ENCODE data around the gene CDK10. TPM values are rescaled to one million over a fixed set of nuclear protein-coding genes. Genes with fewer than 3 reads are reported as not detected.

CDK10 gene
- total RNA-seq, 4 donors from 2014 or later: 42.8 to 118 (median 55.0) TPM

DNA sequence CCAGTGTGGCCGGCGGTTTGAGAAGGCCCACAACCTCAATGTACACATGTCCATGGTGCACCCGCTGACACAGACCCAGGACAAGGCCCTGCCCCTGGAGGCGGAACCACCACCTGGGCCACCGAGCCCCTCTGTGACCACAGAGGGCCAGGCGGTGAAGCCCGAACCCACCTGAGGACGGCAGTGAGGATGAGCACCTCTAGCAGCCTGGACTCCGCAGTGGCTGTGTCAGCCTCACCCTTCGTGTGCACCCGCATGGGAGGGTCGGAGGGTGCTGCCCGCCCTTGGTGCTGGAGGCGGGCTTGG, 51.5 kb downstream of the CDK10 start:
- H3K9me3 ChIP-seq: no peaks in the 10 kb centered on the region
- no peaks in the 10 kb centered on the region for H3K4me1 ChIP-seq
- WGBS: 100% methylated on average over 3 of the region's 14 CpGs
- H3K27me3 ChIP-seq: no peaks in the 10 kb centered on the region
- H3K27ac ChIP-seq: no peak overlapping the region
- peaks cover 86% of the 10 kb centered on the region for H3K36me3 ChIP-seq
- TF ChIP-seq POLR2A (IDR thresholded peaks at IDR 0.05) (no peak), EP300 (IDR thresholded peaks at IDR 0.05) (no peak), POLR2AphosphoS5 (IDR thresholded peaks at IDR 0.05) (no peak)
- TF ChIP-seq, protein P1, sequence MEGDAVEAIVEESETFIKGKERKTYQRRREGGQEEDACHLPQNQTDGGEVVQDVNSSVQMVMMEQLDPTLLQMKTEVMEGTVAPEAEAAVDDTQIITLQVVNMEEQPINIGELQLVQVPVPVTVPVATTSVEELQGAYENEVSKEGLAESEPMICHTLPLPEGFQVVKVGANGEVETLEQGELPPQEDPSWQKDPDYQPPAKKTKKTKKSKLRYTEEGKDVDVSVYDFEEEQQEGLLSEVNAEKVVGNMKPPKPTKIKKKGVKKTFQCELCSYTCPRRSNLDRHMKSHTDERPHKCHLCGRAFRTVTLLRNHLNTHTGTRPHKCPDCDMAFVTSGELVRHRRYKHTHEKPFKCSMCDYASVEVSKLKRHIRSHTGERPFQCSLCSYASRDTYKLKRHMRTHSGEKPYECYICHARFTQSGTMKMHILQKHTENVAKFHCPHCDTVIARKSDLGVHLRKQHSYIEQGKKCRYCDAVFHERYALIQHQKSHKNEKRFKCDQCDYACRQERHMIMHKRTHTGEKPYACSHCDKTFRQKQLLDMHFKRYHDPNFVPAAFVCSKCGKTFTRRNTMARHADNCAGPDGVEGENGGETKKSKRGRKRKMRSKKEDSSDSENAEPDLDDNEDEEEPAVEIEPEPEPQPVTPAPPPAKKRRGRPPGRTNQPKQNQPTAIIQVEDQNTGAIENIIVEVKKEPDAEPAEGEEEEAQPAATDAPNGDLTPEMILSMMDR (IDR thresholded peaks at IDR 0.05): no peak
- DNase-seq (ENCODE audit: low spot score in 2 of 2): no peak
- no peak overlapping the region for H3K4me3 ChIP-seq

DNA sequence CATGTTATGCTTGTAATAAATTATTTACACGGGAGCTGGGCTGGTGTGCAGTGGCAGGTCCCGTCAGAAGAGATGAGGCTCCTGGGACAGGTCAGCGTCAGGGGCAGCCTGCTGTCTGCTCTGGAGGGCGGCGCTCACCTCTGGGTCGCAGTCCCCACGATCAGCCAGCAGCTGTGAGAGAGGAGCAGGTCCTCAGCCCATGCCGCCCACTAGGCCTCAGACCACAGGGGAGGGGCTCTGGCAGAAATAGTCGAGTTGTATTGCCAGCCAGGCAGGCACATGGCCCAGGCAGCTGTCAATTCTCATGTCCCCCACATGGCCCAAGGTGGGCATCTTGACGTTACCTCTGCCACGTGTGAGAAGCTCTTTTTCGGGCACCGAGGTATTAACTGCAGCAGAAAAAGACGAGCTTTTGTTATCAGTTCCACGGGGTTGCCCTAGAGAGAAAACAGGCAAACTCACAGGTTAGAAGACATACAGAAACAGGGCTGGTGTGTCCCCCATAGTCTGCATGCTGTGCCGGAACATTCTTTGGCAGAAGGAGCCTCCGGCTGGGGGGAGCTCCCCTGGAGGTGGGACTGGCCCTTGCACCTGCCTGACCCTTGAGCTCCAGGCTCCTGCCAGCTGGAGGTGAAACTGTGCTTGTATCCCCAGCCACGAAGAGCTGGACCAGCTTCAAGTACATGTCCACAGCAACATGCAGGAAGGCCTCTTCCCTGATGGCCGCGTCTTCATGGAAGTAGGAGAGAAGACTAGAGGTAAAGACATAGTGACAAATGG, 52.2 kb downstream of the CDK10 start:
- no peak overlapping the region for H3K4me3 ChIP-seq
- TF ChIP-seq, protein P1 (IDR thresholded peaks at IDR 0.05): no peak
- TF ChIP-seq EP300 (IDR thresholded peaks at IDR 0.05) (no peak), POLR2AphosphoS5 (IDR thresholded peaks at IDR 0.05) (no peak), POLR2A (IDR thresholded peaks at IDR 0.05) (no peak)
- 88% methylated on average over 19 of the region's 20 CpGs for WGBS
- no peak for DNase-seq (ENCODE audit: low spot score in 2 of 2)
- no peaks in the 10 kb centered on the region for H3K4me1 ChIP-seq
- no peaks in the 10 kb centered on the region for H3K9me3 ChIP-seq
- H3K27ac ChIP-seq: no peak overlapping the region
- peaks cover 79% of the 10 kb centered on the region for H3K36me3 ChIP-seq
- H3K27me3 ChIP-seq: no peaks in the 10 kb centered on the region

DNA sequence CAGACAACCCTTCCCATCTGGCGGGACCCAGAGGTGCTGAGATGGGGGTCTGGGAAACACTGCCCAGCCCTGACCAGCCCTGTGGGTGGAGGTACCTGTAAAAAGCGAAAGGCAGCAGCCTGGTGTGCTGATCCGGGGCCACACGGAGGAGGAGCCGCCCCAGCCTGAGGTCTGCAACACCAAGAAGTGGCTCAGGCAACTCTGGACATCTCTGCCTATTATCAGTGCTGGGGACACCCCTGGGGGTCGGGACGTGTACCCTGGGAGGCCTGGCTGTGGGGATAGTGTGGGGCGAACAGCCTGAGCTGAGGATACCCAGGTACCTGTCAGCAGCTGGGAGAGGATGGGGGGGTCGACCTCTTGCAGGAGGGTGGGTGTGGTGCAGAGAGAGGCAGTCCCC, 52.9 kb downstream of the CDK10 start:
- TF ChIP-seq POLR2AphosphoS5 (IDR thresholded peaks at IDR 0.05) (no peak), POLR2A (IDR thresholded peaks at IDR 0.05) (no peak), EP300 (IDR thresholded peaks at IDR 0.05) (no peak)
- TF ChIP-seq, protein P1 (IDR thresholded peaks at IDR 0.05): no peak
- no peaks in the 10 kb centered on the region for H3K9me3 ChIP-seq
- H3K27ac ChIP-seq: no peak overlapping the region
- H3K4me3 ChIP-seq: no peak overlapping the region
- H3K36me3 ChIP-seq: peaks cover 72% of the 10 kb centered on the region
- no peak for DNase-seq (ENCODE audit: low spot score in 2 of 2)
- H3K27me3 ChIP-seq: no peaks in the 10 kb centered on the region
- no peaks in the 10 kb centered on the region for H3K4me1 ChIP-seq
- WGBS: 83% methylated on average over 9 of the region's 9 CpGs

DNA sequence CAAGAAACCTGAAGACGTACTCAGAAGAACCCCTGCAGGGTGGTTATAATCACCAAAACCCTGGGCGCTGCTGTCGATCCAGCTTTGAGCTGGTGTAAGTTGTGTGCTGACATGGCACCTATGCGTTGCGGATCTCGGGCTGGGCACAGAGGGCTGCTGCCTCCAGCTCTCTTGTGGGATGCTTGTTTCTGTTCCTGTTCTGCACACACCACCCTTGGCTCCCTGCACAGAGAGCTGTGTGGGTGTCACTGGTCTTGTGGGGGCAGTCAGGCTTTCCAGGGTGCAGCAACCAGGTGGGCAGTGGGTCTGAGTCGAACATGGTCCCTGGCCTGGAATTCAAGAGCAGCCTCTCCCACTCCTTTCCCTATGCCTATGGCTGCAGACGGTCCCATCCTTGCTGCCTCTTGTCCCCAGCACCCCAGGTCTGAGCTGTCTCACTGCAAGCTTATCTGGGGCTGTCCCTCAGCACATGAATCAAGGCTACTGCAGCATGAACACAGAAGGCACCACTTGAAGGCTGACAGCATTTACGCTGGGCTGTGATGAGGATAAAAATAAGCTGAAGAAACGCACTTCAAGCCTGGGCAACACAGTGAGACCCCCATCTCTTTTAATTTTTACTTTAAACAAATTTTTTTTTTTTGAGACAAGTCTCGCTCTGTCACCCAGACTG, 55.0 kb downstream of the CDK10 start:
- Histone ChIP-seq H3K4me3 (no peak overlapping the region), H3K36me3 (peaks cover 51% of the 10 kb centered on the region), H3K4me1 (no peaks in the 10 kb centered on the region), H3K9me3 (no peaks in the 10 kb centered on the region), H3K27me3 (no peaks in the 10 kb centered on the region), H3K27ac (no peak overlapping the region)
- no peak for DNase-seq (ENCODE audit: low spot score in 2 of 2)
- no peak for TF ChIP-seq POLR2A (IDR thresholded peaks at IDR 0.05)
- TF ChIP-seq POLR2AphosphoS5 (IDR thresholded peaks at IDR 0.05): no peak
- TF ChIP-seq, protein P1 (IDR thresholded peaks at IDR 0.05): no peak
- no peak for TF ChIP-seq EP300 (IDR thresholded peaks at IDR 0.05)
- 83% methylated on average over 11 of the region's 11 CpGs for WGBS

DNA sequence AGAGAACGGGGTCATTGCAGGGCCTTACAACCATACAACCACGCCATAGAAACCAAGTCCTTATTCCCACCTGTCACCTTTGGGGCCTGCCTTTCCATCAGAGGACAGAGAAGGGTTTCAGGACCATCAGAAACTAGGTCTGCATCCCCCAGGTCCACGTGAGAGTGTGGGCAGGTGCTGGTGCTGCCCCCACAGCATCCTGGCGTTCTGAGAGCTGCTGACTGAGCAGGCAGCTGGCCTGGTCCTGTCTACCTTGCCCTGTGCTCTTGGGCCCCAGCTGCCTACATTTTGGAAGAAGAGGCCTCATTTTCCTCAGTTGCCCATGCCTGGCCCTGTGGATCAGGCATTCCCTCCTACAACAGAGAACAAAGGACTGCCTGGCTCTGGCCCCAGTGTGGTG, 56.5 kb downstream of the CDK10 start:
- DNase-seq (ENCODE audit: low spot score in 2 of 2): no peak
- 77% methylated on average over 4 of the region's 4 CpGs for WGBS
- no peaks in the 10 kb centered on the region for H3K4me1 ChIP-seq
- no peak overlapping the region for H3K4me3 ChIP-seq
- no peak for TF ChIP-seq POLR2A (IDR thresholded peaks at IDR 0.05)
- TF ChIP-seq, protein P1 (IDR thresholded peaks at IDR 0.05): no peak
- no peak for TF ChIP-seq EP300 (IDR thresholded peaks at IDR 0.05)
- TF ChIP-seq POLR2AphosphoS5 (IDR thresholded peaks at IDR 0.05): no peak
- H3K27me3 ChIP-seq: no peaks in the 10 kb centered on the region
- no peaks in the 10 kb centered on the region for H3K9me3 ChIP-seq
- H3K27ac ChIP-seq: no peak overlapping the region
- peaks cover 37% of the 10 kb centered on the region for H3K36me3 ChIP-seq

All from suprapubic skin (tissue), 4 donors.